ENCODE measurements around the gene SCRN2.

The SCRN2 gene

DNA sequence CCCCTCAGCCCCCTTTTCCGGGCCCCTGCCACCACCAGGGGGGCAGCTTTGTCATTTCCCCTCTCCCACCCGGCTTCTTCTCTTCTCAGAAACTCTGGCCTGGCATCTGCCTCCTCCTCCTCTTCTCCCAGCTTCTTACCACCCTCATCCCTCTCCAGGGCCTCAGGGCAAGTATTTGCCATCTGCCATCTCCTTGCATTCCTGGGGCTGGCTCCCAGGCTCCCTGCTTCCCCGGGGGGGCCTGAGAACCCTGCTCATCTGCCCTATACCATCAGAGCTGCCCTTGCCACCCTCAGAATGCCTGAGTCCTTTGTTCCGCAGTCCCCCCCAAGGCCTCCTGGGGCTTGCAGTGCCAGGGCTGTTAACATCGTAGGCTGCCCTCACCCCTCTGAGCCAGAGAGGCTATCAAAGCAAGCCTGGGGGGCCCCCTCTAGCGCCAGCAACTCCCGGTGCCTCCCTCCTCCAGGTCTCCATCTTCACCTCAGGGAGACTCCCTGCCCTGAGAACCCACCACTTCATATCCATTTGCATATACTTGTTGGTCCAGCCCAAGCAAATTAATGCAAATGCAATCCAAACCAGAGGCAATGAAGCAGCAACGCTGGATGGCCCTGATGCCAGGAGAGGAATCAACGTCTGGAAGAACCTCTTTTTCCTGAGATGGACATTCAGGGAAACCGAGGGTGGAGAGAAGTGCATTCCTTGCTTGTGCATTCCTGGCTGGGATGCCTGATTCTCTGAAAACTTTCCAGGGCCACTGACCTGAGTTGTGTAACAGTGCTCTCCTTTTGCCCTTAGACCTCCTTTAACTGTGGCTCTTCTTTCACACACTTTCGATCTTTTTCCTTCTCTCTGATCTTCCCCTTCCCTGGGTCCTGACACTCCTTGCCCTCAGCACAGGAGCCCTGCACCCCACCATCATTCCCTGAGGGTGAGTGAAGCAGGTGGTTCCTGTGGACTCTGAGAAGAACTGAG, 34.2 kb upstream of the SCRN2 start:
- no peak overlapping the region for H3K27ac ChIP-seq
- TF ChIP-seq, protein P1, sequence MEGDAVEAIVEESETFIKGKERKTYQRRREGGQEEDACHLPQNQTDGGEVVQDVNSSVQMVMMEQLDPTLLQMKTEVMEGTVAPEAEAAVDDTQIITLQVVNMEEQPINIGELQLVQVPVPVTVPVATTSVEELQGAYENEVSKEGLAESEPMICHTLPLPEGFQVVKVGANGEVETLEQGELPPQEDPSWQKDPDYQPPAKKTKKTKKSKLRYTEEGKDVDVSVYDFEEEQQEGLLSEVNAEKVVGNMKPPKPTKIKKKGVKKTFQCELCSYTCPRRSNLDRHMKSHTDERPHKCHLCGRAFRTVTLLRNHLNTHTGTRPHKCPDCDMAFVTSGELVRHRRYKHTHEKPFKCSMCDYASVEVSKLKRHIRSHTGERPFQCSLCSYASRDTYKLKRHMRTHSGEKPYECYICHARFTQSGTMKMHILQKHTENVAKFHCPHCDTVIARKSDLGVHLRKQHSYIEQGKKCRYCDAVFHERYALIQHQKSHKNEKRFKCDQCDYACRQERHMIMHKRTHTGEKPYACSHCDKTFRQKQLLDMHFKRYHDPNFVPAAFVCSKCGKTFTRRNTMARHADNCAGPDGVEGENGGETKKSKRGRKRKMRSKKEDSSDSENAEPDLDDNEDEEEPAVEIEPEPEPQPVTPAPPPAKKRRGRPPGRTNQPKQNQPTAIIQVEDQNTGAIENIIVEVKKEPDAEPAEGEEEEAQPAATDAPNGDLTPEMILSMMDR (IDR thresholded peaks at IDR 0.05) = no peak
- TF ChIP-seq ZFX (IDR thresholded peaks at IDR 0.05; ENCODE audit: borderline replicate concordance) = no peak

DNA sequence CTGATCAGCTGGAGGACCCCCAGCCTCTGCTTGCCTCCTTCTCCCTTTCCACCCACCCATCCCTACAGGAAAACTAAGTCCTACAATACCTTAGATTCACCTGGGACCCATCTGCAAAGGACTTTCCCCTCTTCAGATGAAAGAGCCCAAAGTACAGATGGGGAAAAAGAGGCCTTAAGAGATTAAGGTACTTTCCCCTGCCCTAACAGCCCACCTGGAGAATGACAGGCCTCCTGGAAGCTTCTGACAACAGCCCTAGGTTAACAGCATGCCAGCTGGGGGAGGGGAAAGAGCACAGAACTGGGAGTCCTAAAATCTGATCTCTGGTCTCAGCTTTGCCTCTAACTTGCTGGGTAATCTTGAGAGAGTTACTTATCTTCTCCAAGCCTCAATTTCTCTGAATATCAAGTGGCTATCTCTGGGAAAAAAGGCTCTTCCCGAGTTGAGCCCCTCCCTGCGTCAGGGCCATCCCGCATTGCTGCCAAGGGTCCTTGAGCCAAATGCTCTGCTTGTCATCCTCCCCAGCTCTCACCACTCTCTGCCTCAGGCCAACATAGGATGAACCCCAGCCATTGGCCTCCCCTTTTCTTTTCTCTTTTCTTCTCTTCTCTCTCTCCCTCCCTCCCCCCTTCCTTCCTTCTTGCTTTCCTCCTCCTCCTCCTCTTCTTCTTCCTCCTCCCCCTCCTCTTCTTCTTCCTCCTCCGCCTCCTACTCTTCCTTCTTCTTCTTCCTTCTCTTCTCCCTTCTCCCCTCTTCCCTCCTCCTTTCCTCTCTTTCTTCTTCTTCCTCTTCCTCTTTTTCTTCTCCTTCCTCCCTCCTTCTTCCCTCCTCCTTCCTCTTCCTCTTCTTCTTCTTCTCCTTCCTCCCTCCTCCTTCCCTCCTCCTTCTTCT, 32.4 kb upstream of the SCRN2 start:
- no peak for TF ChIP-seq ZFX (IDR thresholded peaks at IDR 0.05; ENCODE audit: borderline replicate concordance)
- TF ChIP-seq, protein P1 (IDR thresholded peaks at IDR 0.05) = no peak

DNA sequence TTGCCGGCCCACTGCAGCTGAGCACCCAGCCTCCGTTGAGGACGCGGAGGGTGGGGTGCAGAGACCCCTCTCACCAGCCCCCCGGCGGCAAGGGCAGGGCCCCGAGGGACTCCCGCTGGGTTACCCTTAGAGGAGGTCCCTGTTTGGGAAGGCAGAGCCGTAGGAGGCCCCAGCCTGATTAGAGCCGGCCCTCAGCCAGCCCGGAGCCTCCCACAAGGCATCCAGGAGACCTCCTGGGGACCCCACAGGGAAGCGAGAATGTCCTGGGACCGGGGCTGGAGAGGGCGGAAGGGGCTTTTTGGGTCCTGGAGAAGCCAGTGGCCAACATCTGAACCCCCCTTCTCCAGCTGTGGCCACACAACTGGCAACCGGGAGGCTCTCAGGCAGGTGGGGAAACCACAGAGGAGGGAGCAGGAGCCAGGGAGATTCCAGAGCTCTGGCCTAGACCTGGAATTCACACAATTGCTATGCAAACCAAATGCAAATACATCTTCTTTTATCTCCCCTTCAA, 31.6 kb upstream of the SCRN2 start:
- H3K27ac ChIP-seq = no peak overlapping the region
- TF ChIP-seq, protein P1 (IDR thresholded peaks at IDR 0.05) = no peak
- TF ChIP-seq ZFX (IDR thresholded peaks at IDR 0.05; ENCODE audit: borderline replicate concordance) = no peak

More for the DNA sequence above, 32.4 kb upstream of the SCRN2 start:
- H3K27ac ChIP-seq = no peak overlapping the region

DNA sequence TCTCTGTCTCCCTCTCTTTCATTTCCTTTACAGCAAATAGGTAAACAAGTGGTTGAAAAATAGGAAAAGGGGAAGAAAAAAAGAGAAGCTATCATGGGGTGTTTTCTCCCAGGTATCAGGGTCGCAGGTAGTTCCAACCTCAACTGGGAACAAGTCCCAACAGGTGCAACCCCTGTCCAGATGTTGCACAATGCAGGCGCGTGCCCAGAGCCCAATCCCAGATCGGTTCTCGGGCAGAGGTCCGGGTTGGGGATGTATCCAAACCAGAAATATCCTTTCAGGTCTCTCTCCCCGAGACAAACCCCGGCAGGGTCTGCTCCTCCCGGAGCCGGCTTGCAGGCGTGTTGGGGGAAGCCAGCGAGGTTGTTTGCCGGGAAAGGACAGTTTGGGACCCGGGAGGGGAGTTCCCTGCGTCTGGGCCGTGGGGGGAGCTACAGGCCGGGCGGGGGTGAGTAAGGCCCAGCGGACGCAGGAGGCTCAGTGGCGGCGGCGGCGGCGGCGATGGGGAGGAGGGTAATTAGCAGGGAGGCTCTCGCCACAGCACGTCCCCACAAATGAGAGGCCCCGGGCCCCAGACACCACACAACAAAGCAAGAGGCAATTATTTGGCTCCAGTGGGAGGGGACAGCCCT, 31.1 kb upstream of the SCRN2 start:
- H3K27ac ChIP-seq = no peak overlapping the region
- TF ChIP-seq ZFX (IDR thresholded peaks at IDR 0.05; ENCODE audit: borderline replicate concordance) = no peak
- TF ChIP-seq, protein P1 (IDR thresholded peaks at IDR 0.05) = no peak

DNA sequence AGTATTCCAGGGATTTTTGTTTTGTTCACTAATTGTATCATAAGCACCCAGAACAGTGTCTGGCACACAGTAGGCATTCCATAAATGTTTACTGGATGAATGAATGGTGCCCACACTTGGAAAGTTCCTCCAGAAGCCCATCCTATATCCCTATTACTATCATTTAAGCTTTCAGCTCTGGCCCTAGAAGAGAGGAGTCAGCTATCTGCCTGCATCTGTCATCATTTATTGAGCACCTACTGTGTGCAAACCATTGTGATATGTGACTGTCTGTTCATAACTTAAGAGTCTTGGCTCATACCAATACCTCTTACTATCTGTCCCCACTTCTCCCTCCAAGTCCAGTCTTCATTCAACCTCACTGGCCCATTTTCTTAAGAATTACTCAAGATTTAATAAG, 30.0 kb upstream of the SCRN2 start:
- TF ChIP-seq, protein P1 (IDR thresholded peaks at IDR 0.05) = no peak
- TF ChIP-seq ZFX (IDR thresholded peaks at IDR 0.05; ENCODE audit: borderline replicate concordance) = no peak
- no peak overlapping the region for H3K27ac ChIP-seq

DNA sequence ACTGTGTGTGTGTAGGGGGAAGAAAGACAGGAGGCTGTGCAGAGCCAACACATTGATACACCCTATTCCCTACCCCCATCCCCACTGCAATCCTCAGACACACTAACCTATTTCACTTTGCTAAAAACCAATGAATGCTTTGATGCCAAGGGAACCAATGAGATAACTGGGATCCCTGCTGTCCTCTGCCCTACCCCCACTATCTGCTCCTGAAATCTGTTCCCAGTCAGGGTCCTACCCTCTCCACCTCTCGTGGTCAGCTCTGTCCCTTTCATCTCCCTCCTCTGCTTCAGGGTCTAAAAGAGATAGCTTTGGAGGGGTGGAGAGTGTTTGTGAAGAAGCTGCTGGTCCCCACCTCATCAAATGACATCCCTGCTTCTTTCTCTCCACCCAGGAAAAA, 29.0 kb upstream of the SCRN2 start:
- no peak overlapping the region for H3K27ac ChIP-seq
- TF ChIP-seq, protein P1 (IDR thresholded peaks at IDR 0.05) = no peak

Data from 22Rv1 (cell line).